ENCODE results near the gene PRKCD.

DNA sequence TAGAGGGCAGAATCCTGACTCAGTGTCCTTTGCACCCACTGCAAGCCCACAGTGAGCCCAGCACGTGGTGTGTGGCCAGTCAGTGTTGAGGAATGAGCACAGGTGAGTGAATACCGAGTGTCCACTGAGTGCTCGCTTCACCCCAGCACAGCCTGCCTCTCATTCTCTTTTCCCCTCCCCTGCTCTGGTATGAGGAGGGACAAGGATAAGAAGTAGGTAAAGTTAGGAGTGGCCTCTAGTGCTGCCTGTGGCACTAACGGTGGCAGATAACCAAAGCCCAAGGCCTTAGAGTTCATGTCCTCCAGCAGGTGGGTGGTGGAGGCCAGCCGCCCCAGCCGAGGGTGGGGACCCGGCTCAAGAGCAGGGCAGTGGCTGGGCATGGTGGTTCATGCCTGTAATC is 38.0 kb downstream of the PRKCD start:
- TF ChIP-seq ARNT (IDR thresholded peaks at IDR 0.05) (no peak), ZNF384 (IDR thresholded peaks at IDR 0.05) (no peak), HDGF (IDR thresholded peaks at IDR 0.05; ENCODE audit: borderline replicate concordance) (no peak), FOXM1 (IDR thresholded peaks at IDR 0.05; ENCODE audit: borderline replicate concordance) (no peak), CTBP1 (IDR thresholded peaks at IDR 0.05; ENCODE audit: borderline replicate concordance) (no peak), FOXK2 (IDR thresholded peaks at IDR 0.05) (no peak), NFRKB (IDR thresholded peaks at IDR 0.05) (no peak), L3MBTL2 (conservative IDR thresholded peaks at IDR 0.05) (no peak), SP1 (IDR thresholded peaks at IDR 0.05) (no peak), LEF1 (IDR thresholded peaks at IDR 0.05; ENCODE audit: borderline replicate concordance) (no peak), FOXA1 (IDR thresholded peaks at IDR 0.05) (no peak), SUZ12 (IDR thresholded peaks at IDR 0.05) (no peak), ELF4 (IDR thresholded peaks at IDR 0.05) (no peak)
